Suprapubic skin (tissue), 4 donors: ENCODE measurements around the gene SIPA1L3.

Experiments
- POLR2A ChIP-seq, 2 donors: fragments of 450-650 bp; IDR thresholded peaks; one replicate each; pipeline ENCODE4 v1.6.1; 2017; ENCODE audit warnings: antibody characterized with exemption in 2 of 2, mild to moderate bottlenecking in 2 of 2, moderate library complexity in 2 of 2
- POLR2AphosphoS5 ChIP-seq, 3 donors: sonication (generic); formaldehyde crosslinking; IDR thresholded peaks; one replicate each; pipeline ENCODE4 v1.6.1; 2017; ENCODE audit warnings: antibody characterized with exemption in 3 of 3
- TF ChIP-seq, protein P1 (sequence below), 2 donors: fragments of 200-600 bp in 1 of 2; fragments of 450-650 bp in 1 of 2; sonication (generic) in 1 of 2; IDR thresholded peaks; one replicate each; pipeline ENCODE4 v1.5.1; 2016 to 2019; ENCODE audit warnings: antibody characterized with exemption in 2 of 2, mild to moderate bottlenecking in 1 of 2, moderate library complexity in 1 of 2

DNA sequence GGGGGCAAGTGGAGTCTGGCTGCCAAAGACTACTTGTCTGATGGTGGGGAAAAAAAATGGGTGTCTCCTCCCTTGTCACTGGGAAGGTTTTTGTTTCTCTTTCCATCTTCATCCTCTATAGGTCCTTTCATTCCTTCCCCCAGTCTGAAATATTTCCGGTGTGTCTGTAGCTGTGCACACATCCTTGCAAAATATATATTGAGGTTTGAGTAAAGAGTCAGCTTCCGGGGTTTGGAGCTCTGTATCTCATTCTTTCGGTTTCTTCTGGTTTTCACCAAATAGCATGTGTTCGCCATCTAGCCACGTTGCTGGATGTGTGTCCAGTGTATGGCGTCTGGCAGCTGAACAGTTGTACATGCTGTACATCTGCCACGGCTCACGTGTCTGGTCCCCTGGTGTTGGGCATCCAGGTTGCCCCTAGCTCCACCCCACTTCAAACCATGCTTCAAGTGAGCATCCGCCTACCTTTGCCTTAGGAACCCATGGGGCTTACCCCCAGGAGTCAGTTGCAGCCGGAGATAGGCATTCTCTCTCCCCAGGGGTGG, 142.2 kb downstream of the SIPA1L3 start:
- TF ChIP-seq, protein P1, sequence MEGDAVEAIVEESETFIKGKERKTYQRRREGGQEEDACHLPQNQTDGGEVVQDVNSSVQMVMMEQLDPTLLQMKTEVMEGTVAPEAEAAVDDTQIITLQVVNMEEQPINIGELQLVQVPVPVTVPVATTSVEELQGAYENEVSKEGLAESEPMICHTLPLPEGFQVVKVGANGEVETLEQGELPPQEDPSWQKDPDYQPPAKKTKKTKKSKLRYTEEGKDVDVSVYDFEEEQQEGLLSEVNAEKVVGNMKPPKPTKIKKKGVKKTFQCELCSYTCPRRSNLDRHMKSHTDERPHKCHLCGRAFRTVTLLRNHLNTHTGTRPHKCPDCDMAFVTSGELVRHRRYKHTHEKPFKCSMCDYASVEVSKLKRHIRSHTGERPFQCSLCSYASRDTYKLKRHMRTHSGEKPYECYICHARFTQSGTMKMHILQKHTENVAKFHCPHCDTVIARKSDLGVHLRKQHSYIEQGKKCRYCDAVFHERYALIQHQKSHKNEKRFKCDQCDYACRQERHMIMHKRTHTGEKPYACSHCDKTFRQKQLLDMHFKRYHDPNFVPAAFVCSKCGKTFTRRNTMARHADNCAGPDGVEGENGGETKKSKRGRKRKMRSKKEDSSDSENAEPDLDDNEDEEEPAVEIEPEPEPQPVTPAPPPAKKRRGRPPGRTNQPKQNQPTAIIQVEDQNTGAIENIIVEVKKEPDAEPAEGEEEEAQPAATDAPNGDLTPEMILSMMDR (IDR thresholded peaks at IDR 0.05), result no peak
- TF ChIP-seq POLR2AphosphoS5 (IDR thresholded peaks at IDR 0.05) (no peak), POLR2A (IDR thresholded peaks at IDR 0.05) (no peak)
